Left lung (tissue), 10 donors: ENCODE measurements around the gene C11orf87. TPM values are rescaled to one million over a fixed set of nuclear protein-coding genes. Genes with fewer than 3 reads are reported as not detected.
A peak's percentile ranks its signal among the peaks of the same experiment; 100 is the strongest.

Source experiments
- ATAC-seq: fragments of 200-7000 bp; cut with Tn5 transposase; one replicate; pipeline ENCODE4 v1.9.1; 2020; ENCODE audit warnings: moderate library complexity
- DNase-seq, 4 donors: peaks; one replicate each; pipeline ENCODE4 v3.0.0-alpha.2; 2013 to 2020
- H3K27ac ChIP-seq, 2 donors: fragments of 200-600 bp; sonication (generic) in 1 of 2; one replicate each; pipeline versions ENCODE4 v1.5.0 to v1.8.0; 2020 to 2021
- H3K27me3 ChIP-seq, 2 donors: fragments of 200-600 bp; sonication (generic) in 1 of 2; one replicate each; pipeline versions ENCODE4 v1.5.0 to v1.8.0; 2020 to 2021
- H3K36me3 ChIP-seq, 2 donors: fragments of 200-600 bp; sonication (generic) in 1 of 2; one replicate each; pipeline versions ENCODE4 v1.5.0 to v1.8.0; 2020 to 2021
- H3K4me1 ChIP-seq, 2 donors: fragments of 200-600 bp; one replicate each; pipeline ENCODE4 v1.8.0; 2021
- H3K4me3 ChIP-seq, 2 donors: fragments of 200-600 bp; sonication (generic) in 1 of 2; one replicate each; pipeline versions ENCODE4 v1.5.0 to v1.8.0; 2020 to 2021; ENCODE audit warnings: mild to moderate bottlenecking in 1 of 2
- H3K9me3 ChIP-seq, 2 donors: fragments of 200-600 bp; sonication (generic) in 1 of 2; one replicate each; pipeline versions ENCODE4 v1.5.0 to v1.8.0; 2020 to 2021
- intact Hi-C, 2 donors: fragments of 100-400 bp; cut with DNase I; formaldehyde crosslinking; loops; one replicate each; pipeline versions ENCODE4 v1.11.2 to v1.14.2; 2022
- polyA plus RNA-seq, 6 donors: library from polyadenylated mRNA; unstranded; fragments of 120-200 nt; gene quantifications; one replicate each; pipeline ENCODE4 v1.2.1, GENCODE V29; 2013; ENCODE audit not compliant: insufficient read length in 6 of 6
- total RNA-seq, 2 donors: library from RNA; stranded (reverse); fragmentation: NEBNext Ultra II Directional; extraction: Animal tissue kit (Norgen Biotek cat#: 25700); gene quantifications; one replicate each; pipeline ENCODE4 v1.2.1, GENCODE V29; 2021
- TF ChIP-seq, protein P1 (sequence below), 2 donors: fragments of 200-600 bp; sonication (generic) in 1 of 2; IDR thresholded peaks; one replicate each; pipeline versions ENCODE4 v1.5.0 to v1.8.0; 2021; ENCODE audit warnings: antibody characterized with exemption in 2 of 2
- donor health status: DM: no; HTN: yes; CAD: no.
- donor health status: DM: no; HTN: no; CAD: no.

C11orf87 gene
- total and polyA plus RNA-seq, 8 donors: 0.03 to 0.28 (median 0.04) TPM; not detected in 3

DNA sequence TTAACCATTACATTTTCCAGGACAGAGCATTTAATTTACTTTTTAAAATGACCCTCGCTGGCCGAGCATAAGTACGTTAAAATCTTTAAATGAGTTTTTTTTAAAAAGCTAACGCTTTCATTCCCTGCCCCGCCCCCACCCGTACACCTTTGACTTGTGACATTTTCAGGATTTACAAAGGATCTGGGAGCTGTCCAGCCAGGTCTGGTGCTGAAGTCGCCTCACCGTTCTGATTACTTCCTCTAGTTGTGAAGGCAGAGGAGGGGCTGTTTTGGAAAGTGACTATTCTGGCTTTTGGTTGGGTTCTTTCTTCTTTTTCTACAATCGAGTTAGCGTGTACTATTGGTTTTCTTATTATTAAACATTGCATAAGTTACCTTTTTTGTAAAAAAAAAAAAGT lies 2.9 kb downstream of the C11orf87 start:
- no peak overlapping the region for H3K27ac ChIP-seq
- intact Hi-C loops: no loop called here
- H3K4me1 ChIP-seq: peaks cover 4 to 10% of the 10 kb centered on the region in 2 donors
- ATAC-seq (no peak), DNase-seq (peak in 1 of 4 donors; percentile 35)
- no peaks in the 10 kb centered on the region for H3K9me3 ChIP-seq
- TF ChIP-seq, protein P1, sequence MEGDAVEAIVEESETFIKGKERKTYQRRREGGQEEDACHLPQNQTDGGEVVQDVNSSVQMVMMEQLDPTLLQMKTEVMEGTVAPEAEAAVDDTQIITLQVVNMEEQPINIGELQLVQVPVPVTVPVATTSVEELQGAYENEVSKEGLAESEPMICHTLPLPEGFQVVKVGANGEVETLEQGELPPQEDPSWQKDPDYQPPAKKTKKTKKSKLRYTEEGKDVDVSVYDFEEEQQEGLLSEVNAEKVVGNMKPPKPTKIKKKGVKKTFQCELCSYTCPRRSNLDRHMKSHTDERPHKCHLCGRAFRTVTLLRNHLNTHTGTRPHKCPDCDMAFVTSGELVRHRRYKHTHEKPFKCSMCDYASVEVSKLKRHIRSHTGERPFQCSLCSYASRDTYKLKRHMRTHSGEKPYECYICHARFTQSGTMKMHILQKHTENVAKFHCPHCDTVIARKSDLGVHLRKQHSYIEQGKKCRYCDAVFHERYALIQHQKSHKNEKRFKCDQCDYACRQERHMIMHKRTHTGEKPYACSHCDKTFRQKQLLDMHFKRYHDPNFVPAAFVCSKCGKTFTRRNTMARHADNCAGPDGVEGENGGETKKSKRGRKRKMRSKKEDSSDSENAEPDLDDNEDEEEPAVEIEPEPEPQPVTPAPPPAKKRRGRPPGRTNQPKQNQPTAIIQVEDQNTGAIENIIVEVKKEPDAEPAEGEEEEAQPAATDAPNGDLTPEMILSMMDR (IDR thresholded peaks at IDR 0.05): no peak
- no peak overlapping the region for H3K4me3 ChIP-seq
- peaks cover 42 to 58% of the 10 kb centered on the region in 2 donors for H3K27me3 ChIP-seq
- no peaks in the 10 kb centered on the region for H3K36me3 ChIP-seq

DNA sequence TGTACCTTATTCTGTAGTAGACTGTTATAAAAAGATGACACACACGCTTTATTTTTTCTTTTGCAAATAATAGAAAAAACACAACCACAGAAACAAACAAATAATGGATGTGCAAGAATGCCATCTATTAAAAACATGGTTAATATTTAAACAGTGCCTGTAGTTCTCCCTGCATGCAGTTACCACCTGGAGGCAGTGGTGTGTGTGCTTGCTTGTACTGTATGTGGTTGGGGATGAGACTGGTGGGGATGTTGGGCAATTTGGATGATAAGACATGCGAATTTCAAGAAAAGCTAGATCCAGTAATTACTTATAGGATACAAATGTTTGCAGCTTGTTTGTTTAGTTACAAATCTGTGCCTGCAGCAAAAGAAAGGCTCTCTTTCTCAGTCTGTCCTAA lies 3.6 kb downstream of the C11orf87 start:
- H3K4me3 ChIP-seq: no peak overlapping the region
- DNase-seq (no peak), ATAC-seq (no peak)
- no peaks in the 10 kb centered on the region for H3K36me3 ChIP-seq
- no peak overlapping the region for H3K27ac ChIP-seq
- intact Hi-C loops: no loop called here
- peaks cover 42 to 51% of the 10 kb centered on the region in 2 donors for H3K27me3 ChIP-seq
- TF ChIP-seq, protein P1 (IDR thresholded peaks at IDR 0.05): no peak
- peaks cover 4 to 10% of the 10 kb centered on the region in 2 donors for H3K4me1 ChIP-seq
- H3K9me3 ChIP-seq: no peaks in the 10 kb centered on the region

DNA sequence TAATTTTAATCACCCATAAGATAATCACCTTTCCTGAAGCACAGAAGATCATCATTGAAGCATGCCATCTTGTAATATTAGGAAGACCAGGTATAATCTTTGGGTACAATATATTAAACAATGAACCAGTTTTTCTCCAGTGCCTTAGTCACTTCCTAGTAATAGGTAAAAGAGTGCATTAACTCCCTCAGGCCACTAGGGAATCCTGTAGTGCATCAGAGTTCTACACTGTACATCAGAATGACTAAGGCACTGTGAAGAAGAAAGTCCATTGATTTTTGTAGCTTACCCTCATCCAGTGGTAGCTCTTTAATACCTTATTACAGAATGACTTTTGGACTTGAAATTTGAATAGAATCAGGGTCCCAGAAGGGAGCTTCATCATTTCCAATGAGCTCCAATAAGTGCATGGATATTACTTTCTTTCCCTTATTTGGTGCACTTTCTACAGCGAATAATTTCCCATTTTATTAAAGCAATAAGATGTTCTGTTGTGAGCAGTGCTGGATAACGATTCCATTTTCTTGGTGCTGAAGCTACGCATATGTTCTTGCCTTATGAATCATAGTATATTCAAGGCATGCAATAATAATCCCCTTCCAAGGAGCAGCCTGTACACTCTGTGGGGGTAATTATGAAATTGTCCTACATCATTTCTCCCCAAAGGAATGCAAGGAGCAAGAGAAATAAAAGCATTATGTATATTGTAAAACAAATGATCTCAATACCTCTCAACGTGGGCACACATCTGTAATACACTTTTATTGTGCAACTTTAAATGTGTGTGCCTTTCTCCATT lies 4.7 kb downstream of the C11orf87 start:
- peaks cover 37 to 40% of the 10 kb centered on the region in 2 donors for H3K27me3 ChIP-seq
- peaks cover 4 to 10% of the 10 kb centered on the region in 2 donors for H3K4me1 ChIP-seq
- intact Hi-C loops: no loop called here
- H3K36me3 ChIP-seq: no peaks in the 10 kb centered on the region
- DNase-seq: no peak
- no peak overlapping the region for H3K4me3 ChIP-seq
- no peak for ATAC-seq
- no peak overlapping the region for H3K27ac ChIP-seq
- no peaks in the 10 kb centered on the region for H3K9me3 ChIP-seq
- TF ChIP-seq, protein P1 (IDR thresholded peaks at IDR 0.05): no peak

GRCh38 chr11:109432105-109432504 lies 10.1 kb downstream of the C11orf87 start:
- intact Hi-C loops: no loop called here
- no peaks in the 10 kb centered on the region for H3K9me3 ChIP-seq
- no peaks in the 10 kb centered on the region for H3K4me1 ChIP-seq
- no peak overlapping the region for H3K27ac ChIP-seq
- no peak for ATAC-seq
- no peak for DNase-seq
- TF ChIP-seq, protein P1 (IDR thresholded peaks at IDR 0.05): no peak
- no peaks in the 10 kb centered on the region for H3K27me3 ChIP-seq
- H3K36me3 ChIP-seq: no peaks in the 10 kb centered on the region
- no peak overlapping the region for H3K4me3 ChIP-seq

GRCh38 chr11:109433753-109434256 lies 11.8 kb downstream of the C11orf87 start:
- TF ChIP-seq, protein P1 (IDR thresholded peaks at IDR 0.05): no peak
- no peak for ATAC-seq
- intact Hi-C loops: no loop called here
- Histone ChIP-seq H3K9me3 (no peaks in the 10 kb centered on the region), H3K36me3 (no peaks in the 10 kb centered on the region), H3K27me3 (no peaks in the 10 kb centered on the region), H3K4me3 (no peak overlapping the region), H3K27ac (no peak overlapping the region), H3K4me1 (no peaks in the 10 kb centered on the region)
- no peak for DNase-seq
